ENCODE measurements around the gene CNOT3. TPM values are rescaled to one million over a fixed set of nuclear protein-coding genes. Genes with fewer than 3 reads are reported as not detected.
"Not testable (repeated sequence)": the region's sequence is repeated elsewhere in the genome, so short reads cannot be mapped to it uniquely, and the experiment has no call there.

The CNOT3 gene
- total RNA-seq, result 10 to 100 TPM; 60.0 to 72.3 TPM

DNA sequence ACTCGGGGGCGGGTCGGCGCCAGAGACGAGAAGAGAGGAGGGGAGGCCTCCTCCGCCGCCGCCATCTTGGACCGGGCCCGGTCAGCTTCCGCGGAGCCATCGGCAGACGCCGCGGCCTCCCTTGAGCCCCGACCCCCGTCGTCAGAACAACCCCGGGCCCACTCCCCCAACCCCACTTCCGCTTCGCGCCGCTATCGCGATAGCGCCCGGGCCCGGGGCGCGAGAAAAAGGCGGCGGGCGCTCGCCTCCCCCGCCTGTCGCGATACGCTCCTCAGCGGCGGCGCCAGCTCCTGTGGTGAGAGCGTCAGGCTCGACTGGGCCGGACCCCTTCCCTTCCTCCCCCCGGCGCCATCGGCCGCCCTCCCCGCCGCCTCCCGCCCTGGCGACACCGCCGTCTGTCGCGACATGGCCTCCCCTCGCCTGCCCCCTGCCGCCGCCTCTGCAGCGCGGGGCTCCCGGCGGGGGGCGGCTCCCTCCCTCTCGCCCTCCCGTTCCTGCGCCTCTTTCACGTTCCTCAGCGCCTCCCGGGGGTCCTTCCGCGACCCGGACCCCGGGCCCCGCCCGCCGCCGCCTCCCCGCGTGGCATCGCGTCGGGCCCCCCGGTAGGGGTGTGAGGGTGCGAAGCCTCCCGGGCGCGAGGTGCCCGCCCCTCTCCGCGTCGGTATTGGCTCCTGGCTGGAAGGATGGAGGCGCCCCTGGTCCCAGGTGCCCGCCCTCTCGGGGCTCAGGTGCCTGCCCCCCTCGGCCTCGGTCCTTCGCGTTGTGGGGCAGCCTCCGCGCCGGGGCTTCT, at the start of gene CNOT3:
Gene CNOT3, plus strand, starts transcription at position 64 of the 790 bp plus-strand sequence. CDS start 5,217 bp downstream, outside the sequence.
- peak within 1 kb of the TSS; percentile 90 for H3K4me3 Mint-ChIP-seq
- no peaks in the 10 kb centered on the region for H3K9me3 Mint-ChIP-seq
- ATAC-seq (ENCODE audit: low read depth), result no peak
- peak within 1 kb of the TSS; percentile 90 for H3K27ac Mint-ChIP-seq
- no peaks in the 10 kb centered on the region for H3K27me3 Mint-ChIP-seq
- peaks cover 33% of the 10 kb centered on the region for H3K4me1 Mint-ChIP-seq
- peaks cover 2% of the 10 kb centered on the region for H3K36me3 Mint-ChIP-seq
- POLR2A ChIA-PET, result interaction anchor here (0.6 to 4.0 kb wide), 14 partner anchors 12 to 1121 kb away, joined by 3 to 38 read pairs (median 4); partner anchors contain the start of genes LENG1, MBOAT7, PRPF31 and RPS9
- peak; percentile 53 for DNase-seq

DNA sequence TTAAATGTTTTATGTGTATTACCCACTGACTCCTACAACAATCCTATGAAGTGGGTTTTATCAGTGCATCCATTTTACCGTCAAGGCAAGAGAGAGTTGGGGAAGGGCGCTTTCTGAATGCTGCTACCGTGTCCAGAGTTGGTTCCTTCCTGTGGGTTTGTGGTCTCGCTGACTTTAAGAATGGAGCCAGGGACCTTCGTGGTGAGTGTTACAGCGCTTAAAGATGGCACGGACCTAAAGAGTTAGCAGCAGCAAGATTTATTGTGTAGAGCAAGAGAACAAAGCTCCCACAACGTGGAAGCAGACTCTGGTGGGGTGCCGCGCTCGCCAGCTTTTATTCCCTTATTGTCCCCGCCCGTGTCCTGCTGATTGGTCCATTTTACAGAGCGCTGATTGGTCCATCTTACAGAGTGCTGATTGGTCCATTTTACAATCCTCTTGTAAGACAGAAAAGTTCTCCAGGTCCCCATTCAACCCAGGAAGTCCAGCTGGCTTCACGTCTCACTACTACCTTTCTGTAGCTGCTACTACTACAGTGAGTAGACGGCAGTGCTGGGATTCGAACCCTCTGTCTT, 43.0 kb upstream of the CNOT3 start:
- POLR2A ChIA-PET, result interaction anchor here (0.5 kb wide), 1 partner anchor 221 kb away, joined by 3 read pairs; no protein-coding TSS in a partner anchor
- Mint-ChIP-seq H3K36me3 (peaks cover 1% of the 10 kb centered on the region), H3K9me3 (peaks cover 2% of the 10 kb centered on the region), H3K27me3 (peaks cover 12% of the 10 kb centered on the region), H3K27ac (no peak overlapping the region), H3K4me3 (peak overlapping the region; percentile 32), H3K4me1 (peaks cover 11% of the 10 kb centered on the region)
- ATAC-seq (ENCODE audit: low read depth), result no peak
- no peak for DNase-seq

DNA sequence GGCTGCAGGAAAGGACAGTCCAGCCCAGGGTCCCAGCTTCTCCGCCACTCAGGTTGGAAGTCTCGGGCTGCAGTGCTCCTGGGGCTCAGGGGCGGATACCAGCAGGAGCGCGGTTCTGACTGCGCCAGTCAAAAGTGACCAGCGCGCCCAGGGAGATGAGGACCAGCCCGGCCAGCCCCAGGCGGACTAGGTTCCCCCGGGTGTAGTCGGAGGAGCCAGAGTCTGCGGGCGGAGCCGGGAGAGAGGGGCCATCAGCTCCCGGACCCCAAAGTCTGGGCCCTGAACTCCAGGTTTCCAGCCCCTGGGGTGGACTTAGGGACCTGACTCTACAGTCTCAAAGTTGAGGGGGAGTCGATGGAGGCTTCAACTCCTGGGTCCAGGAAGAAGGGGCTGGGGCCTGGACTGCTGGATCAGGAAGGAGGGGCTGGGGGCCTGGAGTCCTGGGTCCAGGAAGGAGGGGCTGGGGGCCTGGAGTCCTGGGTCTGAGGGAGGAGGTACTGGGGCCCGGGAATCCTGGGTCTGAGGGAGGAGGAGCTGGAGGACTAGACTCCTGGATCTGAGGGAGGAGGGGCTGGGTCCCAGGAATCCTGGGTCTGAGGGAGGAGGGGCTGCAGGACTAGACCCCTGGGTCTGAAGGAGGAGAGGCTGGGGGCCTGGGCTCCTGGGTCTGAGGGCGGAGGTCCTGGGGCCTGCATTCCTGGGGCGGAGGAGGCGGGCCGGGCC, 42.3 kb upstream of the CNOT3 start:
- peaks cover 11% of the 10 kb centered on the region for H3K27me3 Mint-ChIP-seq
- H3K9me3 Mint-ChIP-seq, result peaks cover 2% of the 10 kb centered on the region
- peak overlapping the region; percentile 25 for H3K4me3 Mint-ChIP-seq
- peaks cover 11% of the 10 kb centered on the region for H3K4me1 Mint-ChIP-seq
- H3K27ac Mint-ChIP-seq, result no peak overlapping the region
- POLR2A ChIA-PET, result interaction anchor here (0.5 to 1.5 kb wide), 5 partner anchors 19 to 1564 kb away, joined by 3 to 5 read pairs (median 3); partner anchors contain the start of genes CNOT3 and ZNF347
- DNase-seq, result no peak
- ATAC-seq (ENCODE audit: low read depth), result no peak
- H3K36me3 Mint-ChIP-seq, result peaks cover 1% of the 10 kb centered on the region

- peak overlapping the region; percentile 85 for H3K27ac Mint-ChIP-seq
- H3K4me3 Mint-ChIP-seq, result peak overlapping the region; percentile 78
- not testable (repeated sequence) for H3K36me3 Mint-ChIP-seq, H3K9me3 Mint-ChIP-seq
- H3K4me1 Mint-ChIP-seq, result peaks cover 11% of the 10 kb centered on the region
- POLR2A ChIA-PET, result interaction anchor here (0.6 to 1.5 kb wide), 5 partner anchors 17 to 1565 kb away, joined by 3 to 5 read pairs (median 3); partner anchors contain the start of genes CNOT3 and ZNF347
- peak; percentile 70 for DNase-seq
- H3K27me3 Mint-ChIP-seq, result peaks cover 11% of the 10 kb centered on the region
- ATAC-seq (ENCODE audit: low read depth), result peak; percentile 72
These were observed 41.5 kb upstream of the CNOT3 start for GRCh38 chr19:54095859-54096616.

DNA sequence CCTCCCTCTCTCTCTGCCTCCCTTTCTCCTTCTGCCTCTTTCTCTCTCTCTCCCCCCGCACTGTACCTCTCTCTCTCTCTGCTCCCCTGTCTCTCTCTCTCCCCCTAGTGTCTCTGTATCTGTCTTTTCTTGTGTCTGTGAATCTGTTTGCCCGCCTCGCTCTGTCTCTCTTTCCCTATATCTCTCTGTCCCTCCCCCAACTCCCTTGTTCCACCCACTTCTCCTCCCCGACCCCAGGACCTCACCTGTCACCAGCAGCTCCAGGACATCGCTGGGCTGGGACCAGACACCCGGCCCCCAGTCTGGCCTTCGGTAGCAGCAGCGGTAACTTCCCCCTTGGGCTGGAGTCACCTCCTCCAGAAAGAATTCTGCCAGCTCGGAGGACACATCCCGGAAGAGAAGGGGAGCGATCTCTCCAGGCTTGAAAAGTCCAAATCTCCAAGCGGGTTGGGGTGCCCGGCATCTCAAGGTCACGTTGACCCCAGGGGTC, 40.9 kb upstream of the CNOT3 start:
- Mint-ChIP-seq H3K9me3 (peaks cover 2% of the 10 kb centered on the region), H3K4me1 (peaks cover 11% of the 10 kb centered on the region), H3K4me3 (peak overlapping the region; percentile 78), H3K27ac (peak overlapping the region; percentile 85), H3K27me3 (peaks cover 11% of the 10 kb centered on the region), H3K36me3 (peaks cover 1% of the 10 kb centered on the region)
- DNase-seq (peak; percentile 53), ATAC-seq (ENCODE audit: low read depth) (no peak)
- POLR2A ChIA-PET, result interaction anchor here (0.6 to 1.5 kb wide), 4 partner anchors 16 to 40 kb away, joined by 3 to 5 read pairs (median 5); partner anchors contain the start of genes CNOT3, PRPF31 and TFPT

GRCh38 chr19:54099190-54099902, 38.2 kb upstream of the CNOT3 start:
- Mint-ChIP-seq H3K36me3 (no peaks in the 10 kb centered on the region), H3K4me1 (peaks cover 13% of the 10 kb centered on the region), H3K27ac (no peak overlapping the region), H3K9me3 (no peaks in the 10 kb centered on the region), H3K27me3 (peaks cover 5% of the 10 kb centered on the region), H3K4me3 (no peak overlapping the region)
- POLR2A ChIA-PET, result no interaction called here
- DNase-seq (no peak), ATAC-seq (ENCODE audit: low read depth) (no peak)

GRCh38 chr19:54099903-54100255, 37.7 kb upstream of the CNOT3 start:
- DNase-seq; H3K36me3 Mint-ChIP-seq; H3K4me3 Mint-ChIP-seq; ATAC-seq (ENCODE audit: low read depth); H3K27me3 Mint-ChIP-seq; POLR2A ChIA-PET; H3K9me3 Mint-ChIP-seq; H3K27ac Mint-ChIP-seq: not testable (repeated sequence)
- peaks cover 14% of the 10 kb centered on the region for H3K4me1 Mint-ChIP-seq

GRCh38 chr19:54100561-54100960, 37.0 kb upstream of the CNOT3 start, which contains the start of gene OSCAR:
Gene OSCAR (minus strand): TSS chr19:54100803. CDS start chr19:54100792, 11 bp downstream.
- POLR2A ChIA-PET, result no interaction called here
- peaks cover 4% of the 10 kb centered on the region for H3K27me3 Mint-ChIP-seq
- peaks cover 15% of the 10 kb centered on the region for H3K4me1 Mint-ChIP-seq
- ATAC-seq (ENCODE audit: low read depth), result no peak
- H3K36me3 Mint-ChIP-seq, result peaks cover 3% of the 10 kb centered on the region
- peak within 1 kb of the TSS; percentile 16 for H3K4me3 Mint-ChIP-seq
- no peaks in the 10 kb centered on the region for H3K9me3 Mint-ChIP-seq
- DNase-seq, result no peak
- H3K27ac Mint-ChIP-seq, result peak within 1 kb of the TSS; percentile 69

DNA sequence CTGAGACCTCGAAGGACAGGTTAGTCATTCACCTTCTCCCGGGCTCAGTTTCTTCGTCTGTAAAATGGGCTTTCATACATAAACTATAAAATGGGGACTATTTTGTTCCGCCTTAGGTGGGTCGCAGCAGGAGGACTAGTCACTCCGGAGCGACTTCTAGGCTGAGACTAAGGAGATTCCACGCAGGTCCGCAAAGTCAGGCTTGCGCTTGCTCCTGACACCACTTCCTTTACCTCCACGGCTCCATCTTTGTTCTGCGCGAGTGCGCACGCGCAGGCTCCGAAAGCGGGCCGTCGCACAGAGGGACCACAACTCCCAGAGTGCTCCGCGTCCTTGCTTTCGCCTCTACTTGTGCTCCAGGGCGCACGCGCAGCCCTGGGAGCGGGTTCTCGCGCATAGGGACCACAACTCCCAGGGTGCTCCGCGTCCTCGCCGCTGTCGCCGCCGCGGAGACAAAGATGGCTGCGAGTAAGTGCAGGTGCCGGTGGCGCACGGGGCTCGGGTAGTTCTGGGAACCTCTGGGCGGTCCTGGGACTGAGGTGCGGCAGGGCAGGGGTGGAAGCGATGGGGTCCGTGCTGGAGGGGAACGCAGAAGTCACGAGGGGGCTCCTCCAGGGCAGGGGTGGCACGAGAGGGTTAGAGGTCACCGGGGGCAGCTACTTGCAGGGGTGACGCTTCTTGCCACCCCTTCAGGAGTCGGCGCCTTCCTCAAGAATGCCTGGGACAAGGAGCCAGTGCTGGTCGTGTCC, 35.0 kb upstream of the CNOT3 start, which contains the start of gene NDUFA3:
Gene NDUFA3, plus strand, starts transcription at position 435 of the 749 bp plus-strand sequence. Its CDS starts 24 bp downstream, at position 459.
- POLR2A ChIA-PET, result interaction anchor here (0.7 to 2.1 kb wide), 4 partner anchors 12 to 87 kb away, joined by 3 to 14 read pairs (median 6); partner anchors contain the start of genes MBOAT7, PRPF31 and TFPT
- H3K36me3 Mint-ChIP-seq, result peaks cover 12% of the 10 kb centered on the region
- peak within 1 kb of the TSS; percentile 97 for H3K4me3 Mint-ChIP-seq
- no peaks in the 10 kb centered on the region for H3K9me3 Mint-ChIP-seq
- H3K27me3 Mint-ChIP-seq, result no peaks in the 10 kb centered on the region
- DNase-seq, result peak; percentile 98
- H3K4me1 Mint-ChIP-seq, result peaks cover 13% of the 10 kb centered on the region
- ATAC-seq (ENCODE audit: low read depth), result peak; percentile 98
- peak within 1 kb of the TSS; percentile 94 for H3K27ac Mint-ChIP-seq

GRCh38 chr19:54104998-54105715, 32.4 kb upstream of the CNOT3 start:
- H3K4me1 Mint-ChIP-seq, result peaks cover 13% of the 10 kb centered on the region
- peak; percentile 25 for DNase-seq
- H3K9me3 Mint-ChIP-seq, result no peaks in the 10 kb centered on the region
- H3K4me3 Mint-ChIP-seq, result no peak overlapping the region
- H3K36me3 Mint-ChIP-seq, result peaks cover 15% of the 10 kb centered on the region
- no peaks in the 10 kb centered on the region for H3K27me3 Mint-ChIP-seq
- POLR2A ChIA-PET, result no interaction called here
- H3K27ac Mint-ChIP-seq, result peak overlapping the region; percentile 15
- no peak for ATAC-seq (ENCODE audit: low read depth)

- ATAC-seq (ENCODE audit: low read depth), result no peak
- no peak overlapping the region for H3K4me3 Mint-ChIP-seq
- H3K27me3 Mint-ChIP-seq, result no peaks in the 10 kb centered on the region
These were observed 31.8 kb upstream of the CNOT3 start for GRCh38 chr19:54105796-54106195.

More at GRCh38 chr19:54105796-54106195, 31.8 kb upstream of the CNOT3 start:
- Mint-ChIP-seq H3K36me3 (peaks cover 18% of the 10 kb centered on the region), H3K27ac (peak overlapping the region; percentile 15), H3K4me1 (peaks cover 14% of the 10 kb centered on the region), H3K9me3 (no peaks in the 10 kb centered on the region)
- POLR2A ChIA-PET, result no interaction called here
- DNase-seq, result peak; percentile 22

Data from activated naive CD8-positive, alpha-beta T cell treated with anti-CD3 and anti-CD28 coated beads, Interleukin-2, amount 10 ng/mL, durations not matched to agents 7 days and 5 days (primary cell).